CD4-positive, alpha-beta T cell (primary cell): ENCODE data around the gene LIPI. TPM values are rescaled to one million over a fixed set of nuclear protein-coding genes. Genes with fewer than 3 reads are reported as not detected.
"Not testable (repeated sequence)": the region's sequence is repeated elsewhere in the genome, so short reads cannot be mapped to it uniquely, and the experiment has no call there.

Source experiments
- ATAC-seq: fragments of 200-7000 bp; cut with Tn5 transposase; one replicate; pipeline ENCODE4 v1.10.0; 2022; ENCODE audit warnings: mild to moderate bottlenecking; ENCODE audit not compliant: poor library complexity
- CTCF ChIA-PET: fragments of 350-600 bp; sonication (Branson Sonifier 250); formaldehyde crosslinking; loops from one replicate; lab custom pipeline; 2021; ENCODE audit warnings: antibody characterized with exemption, inconsistent platforms; lab: Charles Lee
- POLR2A ChIA-PET: fragments of 350-600 bp; sonication (Branson Sonifier 250); formaldehyde crosslinking; loops from one replicate; lab custom pipeline; 2021; ENCODE audit warnings: antibody characterized with exemption, inconsistent platforms; lab: Charles Lee
- DNase-seq, 14 experiments: peaks; one replicate each; pipeline ENCODE4 v3.0.0-alpha.2; 2013 to 2020; ENCODE audit warnings: mixed read lengths in 2 of 14
- H3K27ac ChIP-seq, 2 donors: one replicate each; pipeline versions ENCODE4 v1.5.1 to v1.7.0; 2013; ENCODE audit warnings: low read length in 2 of 2, low read depth in 1 of 2, mild to moderate bottlenecking in 1 of 2
- H3K27me3 ChIP-seq, 2 experiments: 1 replicate in 1 of 2; 2 replicates in 1 of 2; pipeline versions ENCODE4 v1.6.1 to v1.7.0; 2013; ENCODE audit warnings: low read length in 2 of 2, control low read depth in 1 of 2, mild to moderate bottlenecking in 1 of 2, moderate library complexity in 1 of 2; ENCODE audit not compliant: insufficient read depth in 2 of 2, control insufficient read depth in 1 of 2
- H3K36me3 ChIP-seq: one replicate; pipeline ENCODE4 v1.6.1; 2013; ENCODE audit warnings: low read length, control low read depth; ENCODE audit not compliant: insufficient read depth
- H3K4me1 ChIP-seq: one replicate; pipeline ENCODE4 v1.6.1; 2013; ENCODE audit warnings: low read length, control low read depth; ENCODE audit not compliant: insufficient read depth
- H3K4me3 ChIP-seq: one replicate; pipeline ENCODE4 v1.5.1; 2013; ENCODE audit warnings: mild to moderate bottlenecking, low read length, moderate library complexity
- H3K9me3 ChIP-seq, 2 experiments: 1 replicate in 1 of 2; 2 replicates in 1 of 2; pipeline versions ENCODE4 v1.6.1 to v1.7.0; 2013; ENCODE audit warnings: low read length in 2 of 2, mild to moderate bottlenecking in 2 of 2, control low read depth in 1 of 2, moderate library complexity in 1 of 2; ENCODE audit not compliant: control insufficient read depth in 1 of 2, insufficient read depth in 1 of 2
- H3K27ac Mint-ChIP-seq: one replicate; pipeline ENCODE4 v1.8.0; 2020; ENCODE audit warnings: mixed read lengths
- H3K27me3 Mint-ChIP-seq: one replicate; pipeline ENCODE4 v1.8.0; 2021; ENCODE audit warnings: mixed read lengths
- H3K36me3 Mint-ChIP-seq: one replicate; pipeline ENCODE4 v1.8.0; 2021; ENCODE audit warnings: low read depth, mixed read lengths
- H3K4me1 Mint-ChIP-seq: one replicate; pipeline ENCODE4 v1.8.0; 2021; ENCODE audit warnings: low read depth, mixed read lengths
- H3K4me3 Mint-ChIP-seq: one replicate; pipeline ENCODE4 v1.8.0; 2020; ENCODE audit warnings: mild to moderate bottlenecking, mixed read lengths
- H3K9me3 Mint-ChIP-seq: one replicate; pipeline ENCODE4 v1.8.0; 2020; ENCODE audit warnings: mixed read lengths
- intact Hi-C, 2 experiments: fragments of 100-400 bp; cut with DNase I in 1 of 2; cut with micrococcal nuclease in 1 of 2; formaldehyde crosslinking; loops; one replicate each; pipeline versions ENCODE4 v1.15.1 to v1.9.0; 2023 to 2025; cut with DNase I, micrococcal nuclease
- total RNA-seq, 174 experiments: library from RNA in 2 of 174; stranded (reverse) in 2 of 174; gene quantifications; one replicate each; pipeline ENCODE4 v1.2.3 and lab custom pipeline; 2021 to 2026

The LIPI gene
- total RNA-seq, 2 experiments from 2014 or later: not detected

- DNase-seq, H3K27me3 Mint-ChIP-seq, H3K27ac Mint-ChIP-seq, H3K27me3 ChIP-seq, H3K9me3 Mint-ChIP-seq, intact Hi-C loops, POLR2A ChIA-PET, H3K4me3 Mint-ChIP-seq, H3K36me3 ChIP-seq, H3K36me3 Mint-ChIP-seq, H3K4me1 ChIP-seq, H3K4me1 Mint-ChIP-seq, ATAC-seq, H3K4me3 ChIP-seq, CTCF ChIA-PET, H3K27ac ChIP-seq: not testable (repeated sequence)
- H3K9me3 ChIP-seq: peaks cover 0 to 46% of the 10 kb centered on the region in 2 experiments
Measured at GRCh38 chr21:14058995-14059627, 151.6 kb downstream of the LIPI start.

Other genes starting within 250 kb of the LIPI start
- gene RBM11, start 5.2 kb upstream of the LIPI start, total RNA-seq: 10 to 100 TPM; 17.4 to 18.7 TPM
- 10 to 100 TPM; 39.6 to 41.4 TPM for gene HSPA13, start 172.2 kb upstream of the LIPI start, total RNA-seq